Tibial artery (tissue), 4 donors: ENCODE results near the gene LRRC74A.

Experiments
- DNase-seq, 2 donors: peaks; one replicate each; pipeline ENCODE4 v3.0.0-alpha.2; 2019
- H3K27ac ChIP-seq, 2 donors: fragments of 200-600 bp; sonication (generic) in 1 of 2; 1 replicate in 1 of 2; 2 replicates in 1 of 2; pipeline ENCODE4 v1.5.1; 2018 to 2019; ENCODE audit warnings: mild to moderate bottlenecking in 1 of 2
- H3K27me3 ChIP-seq, 2 donors: fragments of 200-600 bp; sonication (generic) in 1 of 2; one replicate each; pipeline versions ENCODE4 v1.5.1 to v1.6.0; 2016 to 2019
- H3K36me3 ChIP-seq, 3 donors: fragments of 200-600 bp; sonication (generic) in 2 of 3; one replicate each; pipeline ENCODE4 v1.5.1; 2016 to 2019; ENCODE audit warnings: mild to moderate bottlenecking in 2 of 3
- H3K4me1 ChIP-seq, 4 donors: fragments of 200-600 bp; sonication (generic) in 2 of 4; 1 replicate in 3 of 4; 2 replicates in 1 of 4; pipeline ENCODE4 v1.5.1; 2016 to 2019
- H3K4me3 ChIP-seq, 2 donors: fragments of 200-600 bp; sonication (generic) in 1 of 2; 1 replicate in 1 of 2; 2 replicates in 1 of 2; pipeline ENCODE4 v1.5.1; 2018 to 2019; ENCODE audit warnings: mild to moderate bottlenecking in 2 of 2
- H3K9me3 ChIP-seq, 3 donors: fragments of 200-600 bp; sonication (generic) in 1 of 3; one replicate each; pipeline ENCODE4 v1.5.1; 2016 to 2019
- CTCF ChIP-seq, 2 experiments: fragments of 200-600 bp in 1 of 2; fragments of 450-650 bp in 1 of 2; IDR thresholded peaks; one replicate each; pipeline ENCODE4 v1.5.1; 2017 to 2019; ENCODE audit warnings: antibody characterized with exemption in 2 of 2, mild to moderate bottlenecking in 1 of 2, moderate library complexity in 1 of 2
- intact Hi-C: fragments of 100-400 bp; cut with DNase I; formaldehyde crosslinking; loops from one replicate; pipeline ENCODE4 v1.15.0; 2023; ENCODE audit warnings: low total_unique reads

LRRC74A gene

GRCh38 chr14:76782885-76783566, 43.2 kb upstream of the LRRC74A start:
- no peak for TF ChIP-seq CTCF (IDR thresholded peaks at IDR 0.05)
- DNase-seq: no peak
- Histone ChIP-seq H3K4me1 (peaks cover 0 to 57% (median 36%) of the 10 kb centered on the region in 4 donors), H3K4me3 (no peak overlapping the region), H3K9me3 (no peaks in the 10 kb centered on the region), H3K27ac (peak overlapping the region; percentile 52 to 72), H3K36me3 (peaks cover 0 to 55% (median 30%) of the 10 kb centered on the region in 3 donors), H3K27me3 (no peaks in the 10 kb centered on the region)
- intact Hi-C loops: no loop called here

GRCh38 chr14:76784266-76784874, 41.8 kb upstream of the LRRC74A start:
- no peak for TF ChIP-seq CTCF (IDR thresholded peaks at IDR 0.05)
- Histone ChIP-seq H3K27me3 (no peaks in the 10 kb centered on the region), H3K9me3 (no peaks in the 10 kb centered on the region), H3K27ac (peak overlapping the region; percentile 52 to 72), H3K4me3 (no peak overlapping the region), H3K36me3 (peaks cover 9 to 57% (median 30%) of the 10 kb centered on the region in 3 donors), H3K4me1 (peaks cover 0 to 57% (median 36%) of the 10 kb centered on the region in 4 donors)
- DNase-seq: no peak
- intact Hi-C loops: loop anchor here (2.0 kb wide), 2 partner anchors 24 to 74 kb away; partner anchors contain the start of gene VASH1

- intact Hi-C loops: loop anchor here (2.0 kb wide), 2 partner anchors 24 to 74 kb away; partner anchors contain the start of gene VASH1
- peak; percentile 88 to 93 for DNase-seq
- Histone ChIP-seq H3K27ac (peak overlapping the region; percentile 52 to 72), H3K36me3 (peaks cover 14 to 57% (median 27%) of the 10 kb centered on the region in 3 donors), H3K4me1 (peaks cover 0 to 57% (median 34%) of the 10 kb centered on the region in 4 donors), H3K9me3 (no peaks in the 10 kb centered on the region), H3K27me3 (no peaks in the 10 kb centered on the region), H3K4me3 (no peak overlapping the region)
- peak; percentile 92 to 93 for TF ChIP-seq CTCF (IDR thresholded peaks at IDR 0.05)
Observed at GRCh38 chr14:76784881-76785280, 41.3 kb upstream of the LRRC74A start.

- Histone ChIP-seq H3K27ac (no peak overlapping the region), H3K4me1 (peaks cover 0 to 40% (median 19%) of the 10 kb centered on the region in 4 donors), H3K27me3 (no peaks in the 10 kb centered on the region), H3K36me3 (peaks cover 22 to 66% (median 44%) of the 10 kb centered on the region in 3 donors), H3K9me3 (no peaks in the 10 kb centered on the region), H3K4me3 (no peak overlapping the region)
- DNase-seq: no peak
- intact Hi-C loops: no loop called here
- TF ChIP-seq CTCF (IDR thresholded peaks at IDR 0.05): no peak
Observed at GRCh38 chr14:76786601-76787000, 39.6 kb upstream of the LRRC74A start.

GRCh38 chr14:76792422-76792821, 33.8 kb upstream of the LRRC74A start:
- Histone ChIP-seq H3K27me3 (no peaks in the 10 kb centered on the region), H3K27ac (no peak overlapping the region), H3K4me1 (no peaks in the 10 kb centered on the region), H3K36me3 (peaks cover 43 to 68% (median 51%) of the 10 kb centered on the region in 3 donors), H3K4me3 (no peak overlapping the region), H3K9me3 (no peaks in the 10 kb centered on the region)
- no peak for TF ChIP-seq CTCF (IDR thresholded peaks at IDR 0.05)
- intact Hi-C loops: no loop called here
- DNase-seq: no peak
